ENCODE measurements around the gene RTCA. TPM values are rescaled to one million over a fixed set of nuclear protein-coding genes. Genes with fewer than 3 reads are reported as not detected.

The RTCA gene
- total RNA-seq, 2 donors from 2014 or later, result 15.4 to 23.8 TPM

GRCh38 chr1:100304921-100305320 lies 38.9 kb downstream of the RTCA start:
- ATAC-seq (ENCODE audit: insufficient number of reproducible peaks, low FRiP score, low read depth), result no peak

GRCh38 chr1:100305954-100306353 lies 39.9 kb downstream of the RTCA start:
- Histone ChIP-seq H3K27me3 (replicated peaks; ENCODE audit: insufficient read depth) (no peaks in the 10 kb centered on the region), H3K4me1 (ENCODE audit: control insufficient read depth in 1 of 2, low read depth in 2 of 2) (no peaks in the 10 kb centered on the region), H3K4me3 (no peak overlapping the region), H3K27ac (no peak overlapping the region), H3K9me3 (no peaks in the 10 kb centered on the region), H3K36me3 (no peaks in the 10 kb centered on the region)
- ATAC-seq (ENCODE audit: insufficient number of reproducible peaks, low FRiP score, low read depth) (no peak), DNase-seq (ENCODE audit: low spot score) (no peak)
- no peak for TF ChIP-seq CTCF (IDR thresholded peaks at IDR 0.05)

More at GRCh38 chr1:100304921-100305320, 38.9 kb downstream of the RTCA start:
- Histone ChIP-seq H3K4me3 (no peak overlapping the region), H3K27me3 (replicated peaks; ENCODE audit: insufficient read depth) (no peaks in the 10 kb centered on the region), H3K4me1 (ENCODE audit: control insufficient read depth in 1 of 2, low read depth in 2 of 2) (no peaks in the 10 kb centered on the region), H3K9me3 (no peaks in the 10 kb centered on the region), H3K36me3 (no peaks in the 10 kb centered on the region), H3K27ac (no peak overlapping the region)
- no peak for TF ChIP-seq CTCF (IDR thresholded peaks at IDR 0.05)
- no peak for DNase-seq (ENCODE audit: low spot score)

GRCh38 chr1:100306735-100307313 lies 40.8 kb downstream of the RTCA start:
- TF ChIP-seq CTCF (IDR thresholded peaks at IDR 0.05), result no peak
- DNase-seq (ENCODE audit: low spot score), result no peak
- no peaks in the 10 kb centered on the region for H3K36me3 ChIP-seq
- no peak for ATAC-seq (ENCODE audit: insufficient number of reproducible peaks, low FRiP score, low read depth)
- no peak overlapping the region for H3K27ac ChIP-seq
- H3K4me3 ChIP-seq, result no peak overlapping the region
- H3K9me3 ChIP-seq, result no peaks in the 10 kb centered on the region
- H3K27me3 ChIP-seq (replicated peaks; ENCODE audit: insufficient read depth), result no peaks in the 10 kb centered on the region
- no peaks in the 10 kb centered on the region for H3K4me1 ChIP-seq (ENCODE audit: control insufficient read depth in 1 of 2, low read depth in 2 of 2)

GRCh38 chr1:100308777-100309176 lies 42.8 kb downstream of the RTCA start:
- no peak overlapping the region for H3K4me3 ChIP-seq
- H3K9me3 ChIP-seq, result no peaks in the 10 kb centered on the region
- H3K27me3 ChIP-seq (replicated peaks; ENCODE audit: insufficient read depth), result no peaks in the 10 kb centered on the region
- no peaks in the 10 kb centered on the region for H3K36me3 ChIP-seq
- ATAC-seq (ENCODE audit: insufficient number of reproducible peaks, low FRiP score, low read depth) (no peak), DNase-seq (ENCODE audit: low spot score) (no peak)
- TF ChIP-seq CTCF (IDR thresholded peaks at IDR 0.05), result no peak
- no peaks in the 10 kb centered on the region for H3K4me1 ChIP-seq (ENCODE audit: control insufficient read depth in 1 of 2, low read depth in 2 of 2)
- H3K27ac ChIP-seq, result no peak overlapping the region

GRCh38 chr1:100309863-100310262 lies 43.8 kb downstream of the RTCA start:
- no peak overlapping the region for H3K4me3 ChIP-seq
- no peak for ATAC-seq (ENCODE audit: insufficient number of reproducible peaks, low FRiP score, low read depth)
- no peak for TF ChIP-seq CTCF (IDR thresholded peaks at IDR 0.05)

More at GRCh38 chr1:100309863-100310262, 43.8 kb downstream of the RTCA start:
- H3K27me3 ChIP-seq (replicated peaks; ENCODE audit: insufficient read depth), result no peaks in the 10 kb centered on the region
- H3K9me3 ChIP-seq, result no peaks in the 10 kb centered on the region
- H3K27ac ChIP-seq, result no peak overlapping the region
- no peak for DNase-seq (ENCODE audit: low spot score)
- no peaks in the 10 kb centered on the region for H3K36me3 ChIP-seq
- no peaks in the 10 kb centered on the region for H3K4me1 ChIP-seq (ENCODE audit: control insufficient read depth in 1 of 2, low read depth in 2 of 2)
